NCI-H128 (cell line): Measurements from ENCODE around the gene COX7B2.

Experiments
- DNase-seq: peaks from one replicate; lab custom pipeline; 2025; ENCODE audit not compliant: unreplicated experiment; lab: John Stamatoyannopoulos, UW

COX7B2 gene

DNA sequence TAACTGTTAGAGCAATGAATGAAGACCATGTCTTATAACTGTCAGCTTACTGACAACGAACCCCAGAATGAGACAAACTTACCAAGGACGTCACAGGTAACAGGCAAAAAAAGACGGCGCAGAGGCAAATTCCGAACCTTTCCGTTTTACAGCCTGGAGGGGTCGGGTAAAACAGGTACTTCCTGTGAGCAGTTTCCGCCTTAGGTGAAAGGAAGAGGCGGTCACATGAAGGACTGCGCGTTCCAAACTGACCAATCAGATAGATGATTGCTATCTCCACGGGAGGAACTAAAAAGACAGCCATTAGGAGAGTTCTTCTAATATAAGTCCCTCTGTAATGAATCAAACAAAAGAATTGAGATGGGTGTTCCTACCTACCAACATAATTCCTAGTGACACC is at the start of gene COX7B2:
TSS of gene COX7B2 (minus strand) at position 168 of the 400 bp plus-strand sequence. CDS start 174,053 bp downstream, outside the sequence.
- DNase-seq: no peak

DNA sequence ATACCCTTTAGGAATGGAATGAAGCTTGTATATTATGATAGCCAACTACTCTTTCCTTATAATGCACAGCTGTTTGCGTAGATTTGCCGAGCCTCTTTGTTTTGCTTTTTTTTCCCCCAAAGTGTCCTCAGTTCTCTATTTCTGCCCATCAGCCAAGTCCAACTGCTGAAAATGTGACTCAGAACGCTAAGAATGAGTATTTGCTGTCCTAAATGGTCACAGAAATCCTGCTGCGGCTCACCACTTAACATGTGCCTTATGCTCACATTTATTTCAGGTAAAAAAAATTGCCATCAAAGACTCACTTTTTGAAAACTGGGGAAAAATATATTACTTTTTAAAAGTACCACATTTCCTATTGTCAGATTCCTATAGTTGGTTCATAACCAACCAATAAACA is 47.4 kb upstream of the COX7B2 start:
- no peak for DNase-seq

- DNase-seq: no peak
Measured at GRCh38 chr4:46955601-46956000, 46.6 kb upstream of the COX7B2 start.

DNA sequence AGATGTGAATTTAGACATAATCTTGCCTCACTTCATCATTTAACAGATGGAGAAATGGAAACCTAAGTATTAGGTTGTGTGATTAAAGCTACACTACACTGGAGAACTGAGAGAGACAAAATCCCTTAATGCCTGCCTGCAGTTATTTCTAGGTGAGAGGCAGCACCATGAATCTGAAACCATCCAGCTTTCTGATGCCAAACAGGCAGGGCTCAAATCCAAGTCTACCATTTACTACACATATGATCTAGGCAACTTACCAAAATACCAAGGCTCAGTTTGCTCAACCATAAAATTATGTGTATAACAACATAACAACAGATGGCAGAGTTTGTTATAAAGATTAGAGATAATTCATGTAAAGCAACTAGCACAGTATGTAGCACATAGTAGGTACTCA is 45.6 kb upstream of the COX7B2 start:
- no peak for DNase-seq

- DNase-seq: no peak
Measured at GRCh38 chr4:46953564-46953963, 44.5 kb upstream of the COX7B2 start.

- no peak for DNase-seq
Measured at GRCh38 chr4:46952451-46952850, 43.4 kb upstream of the COX7B2 start.

DNA sequence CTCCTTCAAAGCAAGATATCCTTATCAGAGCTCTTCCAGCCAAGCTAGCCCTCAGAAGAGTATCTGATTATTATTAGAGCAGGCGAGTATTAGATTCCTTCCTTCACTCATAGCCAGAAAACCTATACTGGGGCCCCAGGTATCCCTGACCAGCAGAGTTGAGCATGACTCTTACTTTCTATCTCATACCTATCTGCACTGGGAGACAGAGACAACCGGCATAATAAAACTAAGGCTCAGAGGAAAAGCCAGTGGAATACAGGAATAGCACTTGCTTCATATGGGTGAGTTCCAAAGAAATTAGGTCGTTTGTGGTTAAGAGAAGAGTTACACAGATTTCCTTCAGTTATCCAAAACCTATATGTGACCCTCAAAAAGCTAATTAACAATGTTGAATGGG is 41.8 kb upstream of the COX7B2 start:
- no peak for DNase-seq

GRCh38 chr4:46949822-46950221 is 40.8 kb upstream of the COX7B2 start:
- DNase-seq: no peak

DNA sequence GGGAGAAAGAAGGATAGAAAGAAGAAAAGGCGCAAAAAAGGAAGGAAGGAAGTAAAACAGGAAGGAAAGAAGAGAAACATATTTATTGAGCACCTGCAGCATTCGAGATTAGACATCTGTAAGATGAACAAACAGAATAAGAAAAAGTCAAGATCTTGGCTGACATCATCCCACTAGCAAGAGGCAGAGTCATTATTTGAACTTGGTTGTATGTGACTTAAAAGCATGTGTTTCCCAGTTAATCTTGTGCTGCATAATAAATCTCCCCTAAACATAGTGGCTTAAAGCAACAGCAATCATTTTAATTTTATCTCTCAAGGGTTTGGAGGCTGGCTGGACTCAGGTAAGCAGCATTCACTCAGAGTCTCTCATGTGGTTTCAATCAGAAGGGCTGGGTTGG is 38.5 kb upstream of the COX7B2 start:
- no peak for DNase-seq

GRCh38 chr4:46946919-46947536 is 38.0 kb upstream of the COX7B2 start:
- no peak for DNase-seq

- no peak for DNase-seq
Measured at GRCh38 chr4:46945062-46945461, 36.0 kb upstream of the COX7B2 start.

DNA sequence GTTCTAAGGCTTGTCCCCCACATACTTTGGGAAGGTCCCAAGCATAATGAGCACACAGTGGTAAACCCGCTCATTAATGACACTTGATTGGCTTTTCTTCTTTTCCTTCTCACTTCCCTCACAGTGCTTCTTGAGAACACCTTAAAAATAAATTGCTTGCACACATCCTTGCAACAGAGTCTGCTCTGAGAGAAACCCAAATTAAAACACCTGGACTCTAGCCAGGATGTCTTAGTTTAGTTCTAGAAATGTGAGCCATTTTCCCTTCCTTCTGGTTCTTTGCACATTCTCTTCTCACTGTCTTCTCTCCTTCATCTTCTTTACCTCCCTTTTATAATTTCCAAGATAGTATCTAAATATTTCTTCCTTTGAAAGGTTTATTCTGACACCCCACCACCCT is 35.3 kb upstream of the COX7B2 start:
- DNase-seq: no peak

DNA sequence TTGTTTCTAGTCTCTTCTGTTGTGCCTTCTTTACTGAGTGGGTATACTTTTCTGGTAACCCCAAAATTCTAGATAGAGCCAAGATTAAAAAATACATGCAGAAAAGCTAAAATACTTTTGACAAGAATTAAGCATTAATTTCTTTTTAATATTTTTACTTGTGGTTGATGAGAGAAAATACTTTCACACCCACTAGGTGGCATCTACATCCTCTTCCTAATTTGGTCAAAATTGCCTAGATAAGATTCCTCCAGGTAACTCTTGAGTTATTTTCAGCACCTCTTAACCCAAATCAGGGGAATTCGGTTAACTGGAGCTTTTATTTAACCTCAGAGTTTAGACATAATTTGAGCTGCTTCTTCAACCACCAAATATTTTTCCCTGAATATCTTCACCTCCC is 28.4 kb upstream of the COX7B2 start:
- no peak for DNase-seq

DNA sequence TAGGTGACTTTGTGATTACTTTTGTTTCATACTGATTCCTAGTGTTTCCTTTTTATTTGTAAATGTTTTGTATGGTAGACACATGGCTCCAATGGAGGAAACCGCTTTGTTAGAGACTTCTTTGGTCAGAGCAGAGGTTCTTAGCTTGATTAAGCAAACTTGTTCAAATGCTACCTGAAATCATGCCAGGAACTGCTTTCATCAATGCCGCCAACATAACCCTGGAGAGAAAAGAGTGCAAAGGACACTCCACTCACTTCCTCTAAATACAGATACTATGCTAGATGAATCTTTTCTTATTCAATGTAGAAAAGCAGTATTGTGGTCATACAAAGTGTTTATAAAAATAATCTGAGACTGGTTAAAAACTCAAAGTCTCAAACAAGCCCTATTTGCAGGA is 25.7 kb upstream of the COX7B2 start:
- no peak for DNase-seq

- no peak for DNase-seq
Measured at GRCh38 chr4:46933686-46934085, 24.6 kb upstream of the COX7B2 start.

DNA sequence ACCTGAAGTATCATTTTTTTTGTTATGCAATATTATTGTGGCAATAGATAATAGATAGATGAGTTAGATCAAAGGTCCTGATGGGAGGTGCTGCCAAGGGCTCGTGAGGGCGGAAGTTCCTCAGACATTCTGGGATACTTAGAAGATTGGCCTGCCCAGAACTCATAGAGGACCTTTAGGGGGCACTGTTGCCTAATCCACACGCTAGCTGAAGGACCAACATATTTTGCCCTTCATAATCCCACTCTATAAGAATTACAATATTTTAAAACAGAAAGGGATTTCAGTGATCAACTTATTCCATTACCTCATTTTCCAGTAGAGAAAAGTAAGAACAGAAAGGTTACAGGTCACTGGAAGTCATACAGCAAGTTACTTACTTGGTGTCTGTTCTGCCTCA is 22.9 kb upstream of the COX7B2 start:
- no peak for DNase-seq

- DNase-seq: no peak
Measured at GRCh38 chr4:46930891-46931290, 21.8 kb upstream of the COX7B2 start.

DNA sequence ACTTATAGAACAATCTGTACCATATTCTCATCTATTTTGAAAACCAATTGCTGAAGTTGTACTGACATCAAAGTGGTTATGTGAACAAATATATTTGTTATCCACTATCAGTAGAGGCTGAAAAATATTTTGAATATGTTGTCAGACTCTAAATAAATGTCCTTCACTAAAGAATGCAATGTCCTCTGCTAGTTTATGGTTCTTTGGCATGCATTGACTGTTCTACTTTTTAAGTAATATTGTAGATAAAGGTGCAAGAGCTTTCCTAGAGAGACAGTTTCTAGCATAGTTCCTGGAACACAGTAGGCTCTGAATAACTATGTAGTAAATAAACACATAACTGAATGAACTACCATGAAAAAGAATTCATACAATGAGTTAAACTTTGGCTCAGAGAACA is 18.2 kb upstream of the COX7B2 start:
- DNase-seq: no peak

- DNase-seq: no peak
Measured at GRCh38 chr4:46924789-46925529, 15.9 kb upstream of the COX7B2 start.

- no peak for DNase-seq
Measured at GRCh38 chr4:46922205-46922604, 13.2 kb upstream of the COX7B2 start.

DNA sequence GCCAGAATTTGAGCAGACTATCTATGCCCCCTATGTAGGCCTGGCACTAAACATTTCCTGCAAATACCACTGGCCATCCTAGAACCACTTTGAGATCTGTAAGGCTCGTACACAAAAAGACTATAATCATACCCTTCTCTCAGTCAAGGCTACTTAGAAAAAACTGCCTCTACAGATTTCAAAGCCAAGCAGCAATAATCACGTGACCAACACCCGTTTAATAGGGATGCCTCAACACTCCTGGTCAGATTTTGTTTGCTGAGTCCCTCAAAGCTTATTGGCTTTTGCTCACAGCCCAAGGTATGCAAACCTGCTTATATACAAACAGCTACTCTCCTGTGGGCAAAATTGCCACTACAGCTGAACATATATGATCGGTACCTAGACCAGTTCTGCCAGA is 897 bp downstream of the COX7B2 start:
- DNase-seq: no peak

GRCh38 chr4:46900082-46900481 is 9.0 kb downstream of the COX7B2 start:
- no peak for DNase-seq

GRCh38 chr4:46894826-46895225 is 14.2 kb downstream of the COX7B2 start:
- DNase-seq: no peak
